HepG2 (cell line): ENCODE results near the gene SLCO2B1.

ENCODE experiments used
- BRD4 ChIP-seq: sonication (generic); formaldehyde crosslinking; IDR thresholded peaks from 2 replicates; pipeline ENCODE4 v1.4.0; 2020; ENCODE audit warnings: missing genetic modification reagents
- FOXK2 ChIP-seq: fragments of 450-650 bp; IDR thresholded peaks from 2 replicates; pipeline ENCODE4 v1.6.1; 2016
- HDAC6 ChIP-seq: fragments of 200-600 bp; sonication (generic); IDR thresholded peaks from 2 replicates; pipeline ENCODE4 v1.7.0; 2017; ENCODE audit warnings: mild to moderate bottlenecking, antibody characterized with exemption, low read length, low read depth
- TF ChIP-seq, protein P1 (sequence below): sonication (generic); formaldehyde crosslinking; IDR thresholded peaks from 2 replicates; pipeline ENCODE4 v1.5.0; 2020; ENCODE audit warnings: mild to moderate bottlenecking, missing genetic modification reagents, moderate library complexity

- TF ChIP-seq HDAC6 (no peak), BRD4 (CRISPR knock-in tag) (no peak), FOXK2 (no peak)
- TF ChIP-seq, protein P1, sequence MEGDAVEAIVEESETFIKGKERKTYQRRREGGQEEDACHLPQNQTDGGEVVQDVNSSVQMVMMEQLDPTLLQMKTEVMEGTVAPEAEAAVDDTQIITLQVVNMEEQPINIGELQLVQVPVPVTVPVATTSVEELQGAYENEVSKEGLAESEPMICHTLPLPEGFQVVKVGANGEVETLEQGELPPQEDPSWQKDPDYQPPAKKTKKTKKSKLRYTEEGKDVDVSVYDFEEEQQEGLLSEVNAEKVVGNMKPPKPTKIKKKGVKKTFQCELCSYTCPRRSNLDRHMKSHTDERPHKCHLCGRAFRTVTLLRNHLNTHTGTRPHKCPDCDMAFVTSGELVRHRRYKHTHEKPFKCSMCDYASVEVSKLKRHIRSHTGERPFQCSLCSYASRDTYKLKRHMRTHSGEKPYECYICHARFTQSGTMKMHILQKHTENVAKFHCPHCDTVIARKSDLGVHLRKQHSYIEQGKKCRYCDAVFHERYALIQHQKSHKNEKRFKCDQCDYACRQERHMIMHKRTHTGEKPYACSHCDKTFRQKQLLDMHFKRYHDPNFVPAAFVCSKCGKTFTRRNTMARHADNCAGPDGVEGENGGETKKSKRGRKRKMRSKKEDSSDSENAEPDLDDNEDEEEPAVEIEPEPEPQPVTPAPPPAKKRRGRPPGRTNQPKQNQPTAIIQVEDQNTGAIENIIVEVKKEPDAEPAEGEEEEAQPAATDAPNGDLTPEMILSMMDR (CRISPR knock-in tag) = no peak
Observed at GRCh38 chr11:75200531-75200930, 49.6 kb downstream of the SLCO2B1 start.
